ENCODE data around the gene SLC10A3. TPM values are rescaled to one million over a fixed set of nuclear protein-coding genes. Genes with fewer than 3 reads are reported as not detected.
A peak's percentile ranks its signal among the peaks of the same experiment; 100 is the strongest.

SLC10A3 gene
- total RNA-seq, 6 donors from 2014 or later: 16.8 to 33.4 (median 28.7) TPM

- no peak for TF ChIP-seq POLR2AphosphoS5 (IDR thresholded peaks at IDR 0.05)
- TF ChIP-seq CTCF (IDR thresholded peaks at IDR 0.05): no peak
- no peak for TF ChIP-seq EP300 (IDR thresholded peaks at IDR 0.05)
- TF ChIP-seq POLR2A (IDR thresholded peaks at IDR 0.05): no peak
- no peak overlapping the region for H3K27ac ChIP-seq
- no peak overlapping the region for H3K4me3 ChIP-seq
- ATAC-seq (ENCODE audit: low FRiP score in 2 of 2) (no peak), DNase-seq (no peak)
- peaks cover 0 to 66% (median 31%) of the 10 kb centered on the region in 4 donors for H3K36me3 ChIP-seq
- H3K9me3 ChIP-seq: no peaks in the 10 kb centered on the region
- no peaks in the 10 kb centered on the region for H3K4me1 ChIP-seq
- 95% methylated on average over 20 of the region's 21 CpGs; no CpG with 5 or more reads in 1 of the 2 donors for WGBS, 2 donors
- H3K27me3 ChIP-seq: no peaks in the 10 kb centered on the region
Measured at GRCh38 chrX:154467556-154467955, 22.9 kb downstream of the SLC10A3 start.

- Histone ChIP-seq H3K27me3 (no peaks in the 10 kb centered on the region), H3K27ac (no peak overlapping the region), H3K9me3 (no peaks in the 10 kb centered on the region), H3K4me1 (no peaks in the 10 kb centered on the region), H3K36me3 (peaks cover 0 to 66% (median 31%) of the 10 kb centered on the region in 4 donors), H3K4me3 (no peak overlapping the region)
- ATAC-seq (ENCODE audit: low FRiP score in 2 of 2): no peak
- no peak for TF ChIP-seq POLR2A (IDR thresholded peaks at IDR 0.05)
- no peak for TF ChIP-seq CTCF (IDR thresholded peaks at IDR 0.05)
- TF ChIP-seq EP300 (IDR thresholded peaks at IDR 0.05): no peak
- TF ChIP-seq POLR2AphosphoS5 (IDR thresholded peaks at IDR 0.05): no peak
- peak in 1 of 2 donors; percentile 61 for DNase-seq
- 87% methylated on average over 15 of the region's 15 CpGs; no CpG with 5 or more reads in 1 of the 2 donors for WGBS, 2 donors
Measured at GRCh38 chrX:154466907-154467306, 23.5 kb downstream of the SLC10A3 start.

GRCh38 chrX:154466036-154466435 is 24.4 kb downstream of the SLC10A3 start:
- 95% methylated on average over 11 of the region's 32 CpGs; no CpG with 5 or more reads in 1 of the 2 donors for WGBS, 2 donors
- Histone ChIP-seq H3K4me1 (no peaks in the 10 kb centered on the region), H3K36me3 (peaks cover 0 to 60% (median 29%) of the 10 kb centered on the region in 4 donors)

GRCh38 chrX:154465601-154466000 is 24.8 kb downstream of the SLC10A3 start:
- WGBS, 2 donors: 89% methylated on average over 12 of the region's 14 CpGs; no CpG with 5 or more reads in 1 of the 2 donors
- TF ChIP-seq POLR2AphosphoS5 (IDR thresholded peaks at IDR 0.05): no peak
- no peak for TF ChIP-seq EP300 (IDR thresholded peaks at IDR 0.05)
- TF ChIP-seq CTCF (IDR thresholded peaks at IDR 0.05): no peak
- no peak for TF ChIP-seq POLR2A (IDR thresholded peaks at IDR 0.05)
- Histone ChIP-seq H3K36me3 (peaks cover 0 to 58% (median 27%) of the 10 kb centered on the region in 4 donors), H3K9me3 (no peaks in the 10 kb centered on the region), H3K4me1 (no peaks in the 10 kb centered on the region), H3K27me3 (no peaks in the 10 kb centered on the region), H3K4me3 (no peak overlapping the region), H3K27ac (no peak overlapping the region)
- DNase-seq: no peak
- ATAC-seq (ENCODE audit: low FRiP score in 2 of 2): no peak

More at GRCh38 chrX:154466036-154466435, 24.4 kb downstream of the SLC10A3 start:
- H3K27ac ChIP-seq: no peak overlapping the region
- DNase-seq (peak in 1 of 2 donors; percentile 69), ATAC-seq (ENCODE audit: low FRiP score in 2 of 2) (no peak)
- no peaks in the 10 kb centered on the region for H3K9me3 ChIP-seq
- TF ChIP-seq POLR2A (IDR thresholded peaks at IDR 0.05): no peak
- TF ChIP-seq POLR2AphosphoS5 (IDR thresholded peaks at IDR 0.05): no peak
- TF ChIP-seq CTCF (IDR thresholded peaks at IDR 0.05): no peak
- TF ChIP-seq EP300 (IDR thresholded peaks at IDR 0.05): no peak
- H3K4me3 ChIP-seq: no peak overlapping the region
- no peaks in the 10 kb centered on the region for H3K27me3 ChIP-seq

- no peak overlapping the region for H3K27ac ChIP-seq
- peaks cover 0 to 58% (median 24%) of the 10 kb centered on the region in 4 donors for H3K36me3 ChIP-seq
- DNase-seq (no peak), ATAC-seq (ENCODE audit: low FRiP score in 2 of 2) (no peak)
- TF ChIP-seq POLR2A (IDR thresholded peaks at IDR 0.05) (no peak), EP300 (IDR thresholded peaks at IDR 0.05) (no peak), CTCF (IDR thresholded peaks at IDR 0.05) (no peak), POLR2AphosphoS5 (IDR thresholded peaks at IDR 0.05) (no peak)
- H3K27me3 ChIP-seq: no peaks in the 10 kb centered on the region
- no peaks in the 10 kb centered on the region for H3K4me1 ChIP-seq
- no peak overlapping the region for H3K4me3 ChIP-seq
- H3K9me3 ChIP-seq: no peaks in the 10 kb centered on the region
- 89 to 94% methylated on average over 3 to 28 of the region's 28 CpGs for WGBS, 2 donors
Measured at GRCh38 chrX:154464806-154465365, 25.5 kb downstream of the SLC10A3 start.

Data from upper lobe of left lung (tissue), 6 donors.